AG09319 (cell line): ENCODE results near the gene MYCBPAP.

Experiments
- DNase-seq: peaks from one replicate; pipeline ENCODE4 v3.0.0-alpha.2; 2010; ENCODE audit warnings: low read depth; ENCODE audit errors: extremely low read depth
- CTCF ChIP-seq: IDR thresholded peaks from 2 replicates; pipeline ENCODE4 v1.5.1; 2011; ENCODE audit warnings: low read depth, mild to moderate bottlenecking, inconsistent platforms, low read length, moderate library complexity

The MYCBPAP gene

GRCh38 chr17:50537721-50538548, 29.7 kb downstream of the MYCBPAP start:
- TF ChIP-seq CTCF = no peak
- no peak for DNase-seq

- no peak for DNase-seq
- no peak for TF ChIP-seq CTCF
Observed at GRCh38 chr17:50538549-50539410, 30.5 kb downstream of the MYCBPAP start.

- DNase-seq = no peak
- no peak for TF ChIP-seq CTCF
Observed at GRCh38 chr17:50539762-50540559, 31.7 kb downstream of the MYCBPAP start.

- DNase-seq = no peak
- no peak for TF ChIP-seq CTCF
Observed at GRCh38 chr17:50540560-50541401, 32.5 kb downstream of the MYCBPAP start.

- TF ChIP-seq CTCF = no peak
- no peak for DNase-seq
Observed at GRCh38 chr17:50541402-50541715, 33.1 kb downstream of the MYCBPAP start.

- TF ChIP-seq CTCF = peak; percentile 16; the same call in 1 of the 2 replicates
- peak; percentile 44 for DNase-seq
Observed at GRCh38 chr17:50541716-50542688, 33.8 kb downstream of the MYCBPAP start.
